ENCODE measurements around the gene ZNF232.
"Not testable (repeated sequence)": the region's sequence is repeated elsewhere in the genome, so short reads cannot be mapped to it uniquely, and the experiment has no call there.

Gene ZNF232

GRCh38 chr17:5096731-5097100, 15.0 kb downstream of the ZNF232 start:
- no peak for DNase-seq

- no peak for DNase-seq
Measured at GRCh38 chr17:5092218-5093010, 19.3 kb downstream of the ZNF232 start.

GRCh38 chr17:5080591-5080990, 31.1 kb downstream of the ZNF232 start:
- DNase-seq = no peak

GRCh38 chr17:5078106-5079028, 33.3 kb downstream of the ZNF232 start, which contains the start of gene ZFP3:
TSS of gene ZFP3 (plus strand) at chr17:5078467. CDS start at chr17:5091505, 13,038 bp downstream.
- peak; percentile 72 to 90 for DNase-seq

GRCh38 chr17:5077781-5078105, 33.9 kb downstream of the ZNF232 start:
- no peak for DNase-seq

- not testable (repeated sequence) for DNase-seq
Measured at GRCh38 chr17:5077275-5077674, 34.4 kb downstream of the ZNF232 start.

- DNase-seq = not testable (repeated sequence)
Measured at GRCh38 chr17:5075472-5075871, 36.2 kb downstream of the ZNF232 start.

GRCh38 chr17:5069724-5070123, 42.0 kb downstream of the ZNF232 start:
- DNase-seq = peak in 1 of 2 experiments; percentile 15

GRCh38 chr17:5068236-5068635, 43.4 kb downstream of the ZNF232 start:
- DNase-seq = no peak

GRCh38 chr17:5065227-5065744, 46.4 kb downstream of the ZNF232 start:
- DNase-seq = no peak
